Peyer's patch (tissue), 4 donors: Measurements from ENCODE around the gene TMEM184C.

Experiments used
- POLR2A ChIP-seq, 2 donors: fragments of 450-650 bp; IDR thresholded peaks; one replicate each; pipeline ENCODE4 v1.5.1; 2017; ENCODE audit warnings: antibody characterized with exemption in 2 of 2, mild to moderate bottlenecking in 2 of 2, moderate library complexity in 2 of 2
- TF ChIP-seq, protein P1 (sequence below), 6 experiments: fragments of 450-650 bp in 4 of 6; fragments of 200-600 bp in 2 of 6; sonication (generic) in 1 of 6; IDR thresholded peaks; one replicate each; pipeline ENCODE4 v1.5.1; 2017 to 2019; ENCODE audit warnings: antibody characterized with exemption in 6 of 6, mild to moderate bottlenecking in 3 of 6, moderate library complexity in 1 of 6

DNA sequence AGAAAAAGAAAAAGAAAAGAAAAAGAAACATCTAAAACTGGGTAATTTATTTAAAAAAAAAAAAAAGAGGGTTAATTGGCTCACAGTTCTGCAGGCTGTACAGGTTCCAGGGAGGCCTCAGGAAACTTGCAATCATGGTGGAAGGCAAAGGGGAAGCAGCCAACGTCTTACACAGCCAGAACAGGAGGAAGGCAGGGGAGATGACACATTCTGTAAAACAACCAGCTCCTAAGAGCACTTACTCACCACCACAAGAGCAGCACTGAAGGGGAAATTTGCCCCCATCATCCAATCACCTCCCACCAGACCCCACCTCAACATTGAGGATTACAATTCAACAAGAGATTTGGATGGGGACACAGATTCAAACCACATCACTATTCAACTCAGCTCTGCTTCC, 36.8 kb upstream of the TMEM184C start:
- TF ChIP-seq, protein P1, sequence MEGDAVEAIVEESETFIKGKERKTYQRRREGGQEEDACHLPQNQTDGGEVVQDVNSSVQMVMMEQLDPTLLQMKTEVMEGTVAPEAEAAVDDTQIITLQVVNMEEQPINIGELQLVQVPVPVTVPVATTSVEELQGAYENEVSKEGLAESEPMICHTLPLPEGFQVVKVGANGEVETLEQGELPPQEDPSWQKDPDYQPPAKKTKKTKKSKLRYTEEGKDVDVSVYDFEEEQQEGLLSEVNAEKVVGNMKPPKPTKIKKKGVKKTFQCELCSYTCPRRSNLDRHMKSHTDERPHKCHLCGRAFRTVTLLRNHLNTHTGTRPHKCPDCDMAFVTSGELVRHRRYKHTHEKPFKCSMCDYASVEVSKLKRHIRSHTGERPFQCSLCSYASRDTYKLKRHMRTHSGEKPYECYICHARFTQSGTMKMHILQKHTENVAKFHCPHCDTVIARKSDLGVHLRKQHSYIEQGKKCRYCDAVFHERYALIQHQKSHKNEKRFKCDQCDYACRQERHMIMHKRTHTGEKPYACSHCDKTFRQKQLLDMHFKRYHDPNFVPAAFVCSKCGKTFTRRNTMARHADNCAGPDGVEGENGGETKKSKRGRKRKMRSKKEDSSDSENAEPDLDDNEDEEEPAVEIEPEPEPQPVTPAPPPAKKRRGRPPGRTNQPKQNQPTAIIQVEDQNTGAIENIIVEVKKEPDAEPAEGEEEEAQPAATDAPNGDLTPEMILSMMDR (IDR thresholded peaks at IDR 0.05): no peak
- no peak for TF ChIP-seq POLR2A (IDR thresholded peaks at IDR 0.05)
